ENCODE measurements around the gene CTBP2.

The CTBP2 gene

GRCh38 chr10:125190414-125190813 is 30.1 kb upstream of the CTBP2 start:
- Histone ChIP-seq H3K27me3 (replicated peaks; ENCODE audit: insufficient read depth, low read length) (no peaks in the 10 kb centered on the region; the same call in 1 of the 2 replicates), H3K36me3 (replicated peaks; ENCODE audit: insufficient read depth, low read length) (no peaks in the 10 kb centered on the region), H3K9ac (ENCODE audit: low read length) (no peak overlapping the region), H3K27ac (ENCODE audit: low read length) (no peak overlapping the region), H3K9me3 (replicated peaks; ENCODE audit: insufficient read depth, low read length) (no peaks in the 10 kb centered on the region), H3K4me2 (ENCODE audit: low read depth, low read length) (no peak overlapping the region), H3K4me1 (ENCODE audit: low read length) (no peaks in the 10 kb centered on the region), H2AFZ (ENCODE audit: low read length) (no peak overlapping the region), H3K79me2 (ENCODE audit: low read length) (no peaks in the 10 kb centered on the region), H4K20me1 (ENCODE audit: insufficient read depth, low read length) (no peaks in the 10 kb centered on the region), H3F3A (ENCODE audit: insufficient read depth, low read length) (no peaks in the 10 kb centered on the region), H3K4me3 (ENCODE audit: low read length) (no peak overlapping the region), H3K9me2 (replicated peaks; ENCODE audit: insufficient read depth, low read length) (no peaks in the 10 kb centered on the region)
- DNase-seq = no peak
- TF ChIP-seq EZH2 (optimal IDR thresholded peaks at IDR 0.05; ENCODE audit: low read depth, low read length) = no peak
- TF ChIP-seq EZH2phosphoT487 (IDR thresholded peaks at IDR 0.05; ENCODE audit: low read length) = no peak
- no peak for TF ChIP-seq CTCF (IDR thresholded peaks at IDR 0.05; ENCODE audit: low read length)

GRCh38 chr10:125189162-125189561 is 28.8 kb upstream of the CTBP2 start:
- H3K9ac ChIP-seq (ENCODE audit: low read length) = no peak overlapping the region
- H3K27me3 ChIP-seq (replicated peaks; ENCODE audit: insufficient read depth, low read length) = no peaks in the 10 kb centered on the region
- no peaks in the 10 kb centered on the region for H3K9me3 ChIP-seq (replicated peaks; ENCODE audit: insufficient read depth, low read length)
- no peaks in the 10 kb centered on the region for H3F3A ChIP-seq (ENCODE audit: insufficient read depth, low read length)
- H3K9me2 ChIP-seq (replicated peaks; ENCODE audit: insufficient read depth, low read length) = no peaks in the 10 kb centered on the region
- no peak overlapping the region for H3K27ac ChIP-seq (ENCODE audit: low read length)
- no peaks in the 10 kb centered on the region for H3K4me1 ChIP-seq (ENCODE audit: low read length)
- H3K79me2 ChIP-seq (ENCODE audit: low read length) = no peaks in the 10 kb centered on the region
- no peaks in the 10 kb centered on the region for H3K36me3 ChIP-seq (replicated peaks; ENCODE audit: insufficient read depth, low read length)
- H4K20me1 ChIP-seq (ENCODE audit: insufficient read depth, low read length) = no peaks in the 10 kb centered on the region
- DNase-seq = no peak
- no peak overlapping the region for H3K4me2 ChIP-seq (ENCODE audit: low read depth, low read length)
- no peak overlapping the region for H3K4me3 ChIP-seq (ENCODE audit: low read length)
- no peak overlapping the region for H2AFZ ChIP-seq (ENCODE audit: low read length)
- TF ChIP-seq EZH2phosphoT487 (IDR thresholded peaks at IDR 0.05; ENCODE audit: low read length) (no peak), EZH2 (optimal IDR thresholded peaks at IDR 0.05; ENCODE audit: low read depth, low read length) (no peak)

- H2AFZ ChIP-seq (ENCODE audit: low read length) = no peak overlapping the region
- H3K9me3 ChIP-seq (replicated peaks; ENCODE audit: insufficient read depth, low read length) = no peaks in the 10 kb centered on the region
Observed at GRCh38 chr10:125187238-125188194, 27.2 kb upstream of the CTBP2 start.

More at GRCh38 chr10:125187238-125188194, 27.2 kb upstream of the CTBP2 start:
- Histone ChIP-seq H3K79me2 (ENCODE audit: low read length) (no peaks in the 10 kb centered on the region), H3K4me2 (ENCODE audit: low read depth, low read length) (no peak overlapping the region), H3K4me3 (ENCODE audit: low read length) (no peak overlapping the region), H3K27me3 (replicated peaks; ENCODE audit: insufficient read depth, low read length) (no peaks in the 10 kb centered on the region), H4K20me1 (ENCODE audit: insufficient read depth, low read length) (no peaks in the 10 kb centered on the region), H3K4me1 (ENCODE audit: low read length) (no peaks in the 10 kb centered on the region), H3K9me2 (replicated peaks; ENCODE audit: insufficient read depth, low read length) (no peaks in the 10 kb centered on the region), H3K9ac (ENCODE audit: low read length) (no peak overlapping the region), H3K36me3 (replicated peaks; ENCODE audit: insufficient read depth, low read length) (no peaks in the 10 kb centered on the region), H3F3A (ENCODE audit: insufficient read depth, low read length) (no peaks in the 10 kb centered on the region), H3K27ac (ENCODE audit: low read length) (no peak overlapping the region)
- no peak for DNase-seq
- TF ChIP-seq CTCF (IDR thresholded peaks at IDR 0.05; ENCODE audit: low read length) (no peak), EZH2phosphoT487 (IDR thresholded peaks at IDR 0.05; ENCODE audit: low read length) (no peak), EZH2 (optimal IDR thresholded peaks at IDR 0.05; ENCODE audit: low read depth, low read length) (no peak)

Data from MM.1S (cell line).